HepG2 (cell line): ENCODE data around the gene ZFYVE28.

Source experiments
- RFX5 ChIP-seq: IDR thresholded peaks from 2 replicates; pipeline ENCODE4 v1.6.1; 2011; ENCODE audit warnings: low read depth, low read length, improper control_type of control experiment
- SRSF9 ChIP-seq: fragments of 200-400 bp; formaldehyde crosslinking; IDR thresholded peaks from 2 replicates; pipeline ENCODE4 v1.6.1; 2018; ENCODE audit warnings: borderline replicate concordance, mild to moderate bottlenecking, low read depth, low read length; ENCODE audit not compliant: insufficient read depth, poor library complexity, severe bottlenecking

- no peak for TF ChIP-seq RFX5
- no peak for TF ChIP-seq SRSF9
Measured at GRCh38 chr4:2365054-2365912, 53.2 kb downstream of the ZFYVE28 start.
